Suppressor macrophage treated with lipopolysaccharide for 1 hour (primary cell): ENCODE data around the gene AKR1C1.
"Not testable (repeated sequence)": the region's sequence is repeated elsewhere in the genome, so short reads cannot be mapped to it uniquely, and the experiment has no call there.

Source experiments
- DNase-seq, 3 donors: peaks; one replicate each; pipeline ENCODE4 v3.0.0-alpha.2; 2020 to 2022

AKR1C1 gene

GRCh38 chr10:4947635-4948596, 15.3 kb upstream of the AKR1C1 start:
- peak; percentile 42 to 82 (median 76) for DNase-seq

GRCh38 chr10:4951512-4952162, 11.6 kb upstream of the AKR1C1 start:
- DNase-seq: not testable (repeated sequence)

GRCh38 chr10:4953405-4953804, 9.8 kb upstream of the AKR1C1 start:
- DNase-seq: no peak

GRCh38 chr10:4956088-4956487, 7.1 kb upstream of the AKR1C1 start:
- not testable (repeated sequence) for DNase-seq

- DNase-seq: not testable (repeated sequence)
Observed at GRCh38 chr10:4956955-4957645, 6.1 kb upstream of the AKR1C1 start.

GRCh38 chr10:4961558-4961957, 1.7 kb upstream of the AKR1C1 start:
- DNase-seq: not testable (repeated sequence)

- DNase-seq: peak in 2 of 3 donors; percentile 19 to 36
Observed at GRCh38 chr10:4962308-4962707, 907 bp upstream of the AKR1C1 start.

GRCh38 chr10:4963815-4964154, 570 bp downstream of the AKR1C1 start:
- DNase-seq: not testable (repeated sequence)

GRCh38 chr10:4965763-4966162, 2.5 kb downstream of the AKR1C1 start:
- not testable (repeated sequence) for DNase-seq

GRCh38 chr10:4967189-4967588, 4.0 kb downstream of the AKR1C1 start:
- DNase-seq: not testable (repeated sequence)

GRCh38 chr10:4969289-4969688, 6.1 kb downstream of the AKR1C1 start:
- not testable (repeated sequence) for DNase-seq

GRCh38 chr10:4970362-4970761, 7.1 kb downstream of the AKR1C1 start:
- DNase-seq: not testable (repeated sequence)

- DNase-seq: not testable (repeated sequence)
Observed at GRCh38 chr10:4972369-4973142, 9.3 kb downstream of the AKR1C1 start.

GRCh38 chr10:4973294-4973693, 10.1 kb downstream of the AKR1C1 start:
- not testable (repeated sequence) for DNase-seq

- DNase-seq: not testable (repeated sequence)
Observed at GRCh38 chr10:4974400-4974799, 11.2 kb downstream of the AKR1C1 start.

GRCh38 chr10:4977025-4977424, 13.8 kb downstream of the AKR1C1 start:
- no peak for DNase-seq

- no peak for DNase-seq
Observed at GRCh38 chr10:4978870-4979269, 15.7 kb downstream of the AKR1C1 start.

GRCh38 chr10:4980793-4981192, 17.6 kb downstream of the AKR1C1 start:
- no peak for DNase-seq

- DNase-seq: peak in 1 of 3 donors; percentile 24
Observed at GRCh38 chr10:4981722-4982471, 18.7 kb downstream of the AKR1C1 start.

GRCh38 chr10:4982764-4983226, 19.6 kb downstream of the AKR1C1 start:
- DNase-seq: no peak

GRCh38 chr10:4983615-4984216, 20.5 kb downstream of the AKR1C1 start:
- no peak for DNase-seq
